ENCODE measurements around the gene ATP1A4. TPM values are rescaled to one million over a fixed set of nuclear protein-coding genes. Genes with fewer than 3 reads are reported as not detected.

The ATP1A4 gene
- total RNA-seq, 2 donors from 2014 or later: 0.68 to 1.1 TPM

GRCh38 chr1:160200786-160201185 lies 49.4 kb downstream of the ATP1A4 start:
- Histone ChIP-seq H3K27me3 (replicated peaks; ENCODE audit: insufficient read depth) (no peaks in the 10 kb centered on the region), H3K27ac (no peak overlapping the region), H3K4me3 (no peak overlapping the region), H3K9me3 (no peaks in the 10 kb centered on the region), H3K36me3 (no peaks in the 10 kb centered on the region), H3K4me1 (ENCODE audit: control insufficient read depth in 1 of 2, low read depth in 2 of 2) (peaks cover 4 to 9% of the 10 kb centered on the region in 2 donors)
- no peak for DNase-seq (ENCODE audit: low spot score)
- ATAC-seq (ENCODE audit: insufficient number of reproducible peaks, low FRiP score, low read depth): no peak
- no peak for TF ChIP-seq CTCF (IDR thresholded peaks at IDR 0.05)

GRCh38 chr1:160204526-160205241 lies 53.3 kb downstream of the ATP1A4 start:
- peaks cover 31 to 48% of the 10 kb centered on the region in 2 donors for H3K4me1 ChIP-seq (ENCODE audit: control insufficient read depth in 1 of 2, low read depth in 2 of 2)
- ATAC-seq (ENCODE audit: insufficient number of reproducible peaks, low FRiP score, low read depth): no peak
- H3K4me3 ChIP-seq: peak overlapping the region; percentile 94
- peak overlapping the region; percentile 90 to 95 for H3K27ac ChIP-seq
- no peak for DNase-seq (ENCODE audit: low spot score)
- no peaks in the 10 kb centered on the region for H3K27me3 ChIP-seq (replicated peaks; ENCODE audit: insufficient read depth)
- no peak for TF ChIP-seq CTCF (IDR thresholded peaks at IDR 0.05)
- no peaks in the 10 kb centered on the region for H3K9me3 ChIP-seq
- no peaks in the 10 kb centered on the region for H3K36me3 ChIP-seq

- Histone ChIP-seq H3K4me1 (ENCODE audit: control insufficient read depth in 1 of 2, low read depth in 2 of 2) (peaks cover 39 to 55% of the 10 kb centered on the region in 2 donors), H3K9me3 (no peaks in the 10 kb centered on the region), H3K27me3 (replicated peaks; ENCODE audit: insufficient read depth) (no peaks in the 10 kb centered on the region), H3K36me3 (no peaks in the 10 kb centered on the region), H3K4me3 (peak within 1 kb of the TSS; percentile 94), H3K27ac (peak within 1 kb of the TSS; percentile 90 to 95)
- no peak for TF ChIP-seq CTCF (IDR thresholded peaks at IDR 0.05)
- DNase-seq (ENCODE audit: low spot score) (no peak), ATAC-seq (ENCODE audit: insufficient number of reproducible peaks, low FRiP score, low read depth) (peak; percentile 52)
These were observed 54.0 kb downstream of the ATP1A4 start, which contains the start of gene PEA15 for GRCh38 chr1:160205242-160206035. TSS of gene PEA15 (plus strand) at chr1:160205384. CDS start at chr1:160211545, 6,161 bp downstream.

GRCh38 chr1:160206036-160206389 lies 54.6 kb downstream of the ATP1A4 start:
- Histone ChIP-seq H3K4me1 (ENCODE audit: control insufficient read depth in 1 of 2, low read depth in 2 of 2) (peaks cover 40 to 61% of the 10 kb centered on the region in 2 donors), H3K27me3 (replicated peaks; ENCODE audit: insufficient read depth) (no peaks in the 10 kb centered on the region), H3K9me3 (no peaks in the 10 kb centered on the region), H3K4me3 (peak overlapping the region; percentile 94), H3K36me3 (no peaks in the 10 kb centered on the region), H3K27ac (peak overlapping the region; percentile 90 to 95)
- DNase-seq (ENCODE audit: low spot score) (peak; percentile 43), ATAC-seq (ENCODE audit: insufficient number of reproducible peaks, low FRiP score, low read depth) (peak; percentile 53)
- TF ChIP-seq CTCF (IDR thresholded peaks at IDR 0.05): no peak

GRCh38 chr1:160206421-160207117 lies 55.2 kb downstream of the ATP1A4 start:
- no peaks in the 10 kb centered on the region for H3K9me3 ChIP-seq
- peaks cover 40 to 66% of the 10 kb centered on the region in 2 donors for H3K4me1 ChIP-seq (ENCODE audit: control insufficient read depth in 1 of 2, low read depth in 2 of 2)
- ATAC-seq (ENCODE audit: insufficient number of reproducible peaks, low FRiP score, low read depth): peak; percentile 22

More at GRCh38 chr1:160206421-160207117, 55.2 kb downstream of the ATP1A4 start:
- peaks cover 3% of the 10 kb centered on the region for H3K36me3 ChIP-seq
- DNase-seq (ENCODE audit: low spot score): no peak
- peak overlapping the region; percentile 90 to 95 for H3K27ac ChIP-seq
- peak overlapping the region; percentile 94 for H3K4me3 ChIP-seq
- no peak for TF ChIP-seq CTCF (IDR thresholded peaks at IDR 0.05)
- H3K27me3 ChIP-seq (replicated peaks; ENCODE audit: insufficient read depth): no peaks in the 10 kb centered on the region
